ENCODE results near the gene ERCC8. TPM values are rescaled to one million over a fixed set of nuclear protein-coding genes. Genes with fewer than 3 reads are reported as not detected.

Gene ERCC8
- total RNA-seq, 2 experiments from 2014 or later = 7.6 to 9.8 TPM

GRCh38 chr5:60852940-60853339, 91.9 kb downstream of the ERCC8 start:
- ChIA-PET POLR2A (no interaction called here), CTCF (no interaction called here)
- H3K9me3 Mint-ChIP-seq (ENCODE audit: insufficient read depth) = no peaks in the 10 kb centered on the region
- ATAC-seq (no peak), DNase-seq (no peak)
- no peak overlapping the region for H3K27ac Mint-ChIP-seq
- H3K36me3 Mint-ChIP-seq (ENCODE audit: low read depth) = no peaks in the 10 kb centered on the region
- H3K4me1 Mint-ChIP-seq (ENCODE audit: low read depth) = no peaks in the 10 kb centered on the region
- peaks cover 2% of the 10 kb centered on the region for H3K27me3 Mint-ChIP-seq (ENCODE audit: low read depth)
- no peak overlapping the region for H3K4me3 Mint-ChIP-seq

- ChIA-PET POLR2A (no interaction called here), CTCF (interaction anchor here (1.0 kb wide), 1 partner anchor 183 kb away, joined by 4 read pairs; no protein-coding TSS in a partner anchor)
- ATAC-seq (no peak), DNase-seq (no peak)
- Mint-ChIP-seq H3K4me1 (ENCODE audit: low read depth) (no peaks in the 10 kb centered on the region), H3K9me3 (ENCODE audit: insufficient read depth) (no peaks in the 10 kb centered on the region), H3K27me3 (ENCODE audit: low read depth) (peaks cover 4% of the 10 kb centered on the region), H3K36me3 (ENCODE audit: low read depth) (no peaks in the 10 kb centered on the region), H3K4me3 (no peak overlapping the region), H3K27ac (no peak overlapping the region)
Measured at GRCh38 chr5:60852317-60852716, 92.6 kb downstream of the ERCC8 start.

GRCh38 chr5:60851626-60852025, 93.2 kb downstream of the ERCC8 start:
- POLR2A ChIA-PET = no interaction called here
- no peak overlapping the region for H3K4me3 Mint-ChIP-seq
- H3K4me1 Mint-ChIP-seq (ENCODE audit: low read depth) = no peaks in the 10 kb centered on the region
- ATAC-seq = no peak
- CTCF ChIA-PET = interaction anchor here (1.0 kb wide), 1 partner anchor 182 kb away, joined by 4 read pairs; no protein-coding TSS in a partner anchor
- H3K27ac Mint-ChIP-seq = no peak overlapping the region
- H3K9me3 Mint-ChIP-seq (ENCODE audit: insufficient read depth) = no peaks in the 10 kb centered on the region
- peaks cover 8% of the 10 kb centered on the region for H3K27me3 Mint-ChIP-seq (ENCODE audit: low read depth)
- DNase-seq = no peak
- no peaks in the 10 kb centered on the region for H3K36me3 Mint-ChIP-seq (ENCODE audit: low read depth)

GRCh38 chr5:60846298-60846697, 98.6 kb downstream of the ERCC8 start:
- Mint-ChIP-seq H3K36me3 (ENCODE audit: low read depth) (no peaks in the 10 kb centered on the region), H3K4me1 (ENCODE audit: low read depth) (peaks cover 13% of the 10 kb centered on the region), H3K9me3 (ENCODE audit: insufficient read depth) (no peaks in the 10 kb centered on the region), H3K27me3 (ENCODE audit: low read depth) (peaks cover 47% of the 10 kb centered on the region), H3K4me3 (no peak overlapping the region), H3K27ac (no peak overlapping the region)
- no peak for DNase-seq
- ATAC-seq = no peak
- ChIA-PET POLR2A (no interaction called here), CTCF (no interaction called here)

- H3K27me3 Mint-ChIP-seq (ENCODE audit: low read depth) = peaks cover 56% of the 10 kb centered on the region
- POLR2A ChIA-PET = no interaction called here
- H3K27ac Mint-ChIP-seq = peak within 1 kb of the TSS; percentile 25
- no peaks in the 10 kb centered on the region for H3K9me3 Mint-ChIP-seq (ENCODE audit: insufficient read depth)
- DNase-seq (peak; percentile 75), ATAC-seq (peak; percentile 95)
- no peaks in the 10 kb centered on the region for H3K36me3 Mint-ChIP-seq (ENCODE audit: low read depth)
- peaks cover 13% of the 10 kb centered on the region for H3K4me1 Mint-ChIP-seq (ENCODE audit: low read depth)
- CTCF ChIA-PET = interaction anchor here (0.7 to 1.0 kb wide), 3 partner anchors 10 to 176 kb away, joined by 3 to 6 read pairs (median 3); partner anchors contain the start of gene DEPDC1B
- H3K4me3 Mint-ChIP-seq = peak within 1 kb of the TSS; percentile 78
Measured at GRCh38 chr5:60843936-60844905, 100.6 kb downstream of the ERCC8 start, which contains the start of gene ELOVL7. TSS of gene ELOVL7 (minus strand) at chr5:60844269. CDS start at chr5:60787397, 56,872 bp downstream.

GRCh38 chr5:60843386-60843935, 101.4 kb downstream of the ERCC8 start:
- peak; percentile 18 for ATAC-seq

GRCh38 chr5:60842871-60843385, 101.9 kb downstream of the ERCC8 start:
- CTCF ChIA-PET = no interaction called here
- peak overlapping the region; percentile 73 for H3K4me3 Mint-ChIP-seq
- H3K27ac Mint-ChIP-seq = no peak overlapping the region
- DNase-seq = no peak
- POLR2A ChIA-PET = interaction anchor here (0.9 kb wide), 1 partner anchor 1622 kb away, joined by 3 read pairs; no protein-coding TSS in a partner anchor
- H3K36me3 Mint-ChIP-seq (ENCODE audit: low read depth) = no peaks in the 10 kb centered on the region
- ATAC-seq = no peak
- peaks cover 13% of the 10 kb centered on the region for H3K4me1 Mint-ChIP-seq (ENCODE audit: low read depth)
- H3K9me3 Mint-ChIP-seq (ENCODE audit: insufficient read depth) = no peaks in the 10 kb centered on the region
- peaks cover 54% of the 10 kb centered on the region for H3K27me3 Mint-ChIP-seq (ENCODE audit: low read depth)

More at GRCh38 chr5:60843386-60843935, 101.4 kb downstream of the ERCC8 start:
- POLR2A ChIA-PET = interaction anchor here (0.9 kb wide), 1 partner anchor 1621 kb away, joined by 3 read pairs; no protein-coding TSS in a partner anchor
- Mint-ChIP-seq H3K4me1 (ENCODE audit: low read depth) (peaks cover 13% of the 10 kb centered on the region), H3K9me3 (ENCODE audit: insufficient read depth) (no peaks in the 10 kb centered on the region), H3K4me3 (peak overlapping the region; percentile 73), H3K36me3 (ENCODE audit: low read depth) (no peaks in the 10 kb centered on the region), H3K27me3 (ENCODE audit: low read depth) (peaks cover 56% of the 10 kb centered on the region), H3K27ac (no peak overlapping the region)
- CTCF ChIA-PET = interaction anchor here (1.0 kb wide), 1 partner anchor 144 kb away, joined by 6 read pairs; the partner anchor contains the start of gene DEPDC1B
- DNase-seq = peak; percentile 29

GRCh38 chr5:60841361-60841760, 103.5 kb downstream of the ERCC8 start:
- H3K4me3 Mint-ChIP-seq = no peak overlapping the region
- H3K36me3 Mint-ChIP-seq (ENCODE audit: low read depth) = no peaks in the 10 kb centered on the region
- no peak for ATAC-seq
- H3K27ac Mint-ChIP-seq = no peak overlapping the region
- H3K27me3 Mint-ChIP-seq (ENCODE audit: low read depth) = peaks cover 47% of the 10 kb centered on the region
- no peaks in the 10 kb centered on the region for H3K9me3 Mint-ChIP-seq (ENCODE audit: insufficient read depth)
- no peak for DNase-seq
- CTCF ChIA-PET = no interaction called here
- POLR2A ChIA-PET = no interaction called here
- peaks cover 13% of the 10 kb centered on the region for H3K4me1 Mint-ChIP-seq (ENCODE audit: low read depth)

- no peaks in the 10 kb centered on the region for H3K36me3 Mint-ChIP-seq (ENCODE audit: low read depth)
- H3K27ac Mint-ChIP-seq = no peak overlapping the region
- no peak overlapping the region for H3K4me3 Mint-ChIP-seq
- ATAC-seq (no peak), DNase-seq (no peak)
- CTCF ChIA-PET = no interaction called here
- H3K4me1 Mint-ChIP-seq (ENCODE audit: low read depth) = no peaks in the 10 kb centered on the region
- peaks cover 10% of the 10 kb centered on the region for H3K27me3 Mint-ChIP-seq (ENCODE audit: low read depth)
- POLR2A ChIA-PET = no interaction called here
- no peaks in the 10 kb centered on the region for H3K9me3 Mint-ChIP-seq (ENCODE audit: insufficient read depth)
Measured at GRCh38 chr5:60836131-60836530, 108.7 kb downstream of the ERCC8 start.

- ATAC-seq (no peak), DNase-seq (no peak)
- no peaks in the 10 kb centered on the region for H3K36me3 Mint-ChIP-seq (ENCODE audit: low read depth)
- H3K27me3 Mint-ChIP-seq (ENCODE audit: low read depth) = peaks cover 10% of the 10 kb centered on the region
- H3K27ac Mint-ChIP-seq = no peak overlapping the region
- no peak overlapping the region for H3K4me3 Mint-ChIP-seq
- ChIA-PET POLR2A (no interaction called here), CTCF (no interaction called here)
- no peaks in the 10 kb centered on the region for H3K4me1 Mint-ChIP-seq (ENCODE audit: low read depth)
- H3K9me3 Mint-ChIP-seq (ENCODE audit: insufficient read depth) = no peaks in the 10 kb centered on the region
Measured at GRCh38 chr5:60835554-60835953, 109.3 kb downstream of the ERCC8 start.

- ChIA-PET CTCF (no interaction called here), POLR2A (no interaction called here)
- H3K4me1 Mint-ChIP-seq (ENCODE audit: low read depth) = peaks cover 2% of the 10 kb centered on the region
- no peak overlapping the region for H3K4me3 Mint-ChIP-seq
- DNase-seq = no peak
- ATAC-seq = no peak
- H3K27me3 Mint-ChIP-seq (ENCODE audit: low read depth) = peaks cover 2% of the 10 kb centered on the region
- no peaks in the 10 kb centered on the region for H3K36me3 Mint-ChIP-seq (ENCODE audit: low read depth)
- no peaks in the 10 kb centered on the region for H3K9me3 Mint-ChIP-seq (ENCODE audit: insufficient read depth)
- no peak overlapping the region for H3K27ac Mint-ChIP-seq
Measured at GRCh38 chr5:60833520-60833919, 111.3 kb downstream of the ERCC8 start.

- H3K27me3 Mint-ChIP-seq (ENCODE audit: low read depth) = peaks cover 5% of the 10 kb centered on the region
- H3K9me3 Mint-ChIP-seq (ENCODE audit: insufficient read depth) = no peaks in the 10 kb centered on the region
- DNase-seq (no peak), ATAC-seq (no peak)
- peaks cover 2% of the 10 kb centered on the region for H3K4me1 Mint-ChIP-seq (ENCODE audit: low read depth)
- no peak overlapping the region for H3K4me3 Mint-ChIP-seq
- ChIA-PET POLR2A (no interaction called here), CTCF (no interaction called here)
- H3K27ac Mint-ChIP-seq = no peak overlapping the region
- no peaks in the 10 kb centered on the region for H3K36me3 Mint-ChIP-seq (ENCODE audit: low read depth)
Measured at GRCh38 chr5:60830581-60831127, 114.2 kb downstream of the ERCC8 start.
